K562 (cell line): Measurements from ENCODE around the gene SOBP. TPM values are rescaled to one million over a fixed set of nuclear protein-coding genes. Genes with fewer than 3 reads are reported as not detected.

Source experiments
- ATAC-seq: fragments of 200-7000 bp; cut with Tn5 transposase; 3 replicates; pipeline ENCODE4 v1.9.1; 2020; ENCODE audit warnings: moderate library complexity
- BruUV-seq: library from RNA; stranded (reverse); fragments of 400-500 nt; replicated peaks from 2 replicates; lab custom pipeline; 2021; lab: Mats Ljungman, UMichigan
- CTCF ChIA-PET: fragments of 300-600 bp; formaldehyde crosslinking; extraction: SDS; loops from one replicate; lab custom pipeline; 2021; ENCODE audit warnings: low intra/inter-chr PET ratio; lab: Yijun Ruan, JAX
- POLR2A ChIA-PET: fragments of 300-600, 350-650 bp; sonication (Branson Sonifier 250); formaldehyde crosslinking; extraction: SDS; loops from one replicate; lab custom pipeline; 2021; ENCODE audit warnings: antibody characterized with exemption, inconsistent platforms; lab: Yijun Ruan, JAX
- DNase-seq, 4 experiments: peaks; one replicate each; pipeline versions ENCODE4 v3.0.0 to v3.0.0-alpha.2; 2011 to 2018; ENCODE audit warnings: low spot score in 3 of 4, mixed read lengths in 3 of 4; ENCODE audit errors: extremely low read depth in 1 of 4
- FAIRE-seq: peaks from 2 replicates; lab custom pipeline; 2011; peaks lifted over from hg19 to GRCh38; lab: Jason Lieb, UNC
- H2AFZ ChIP-seq: 2 replicates; pipeline ENCODE4 v1.6.0; 2011; ENCODE audit warnings: low read depth, low read length, control low read depth, inconsistent platforms
- H3K27ac ChIP-seq: fragments of 200-600 bp; 3 replicates; pipeline ENCODE4 v1.8.0; 2011; ENCODE audit warnings: low read depth, mild to moderate bottlenecking, control low read depth, inconsistent platforms, low read length, moderate library complexity, mixed read lengths; ENCODE audit errors: extremely low read depth
- H3K27me3 ChIP-seq, 2 experiments: fragments of 300-600 bp in 1 of 2; 2 replicates in 1 of 2; 3 replicates in 1 of 2; pipeline versions ENCODE4 v1.6.0 to v1.8.0; 2011; ENCODE audit warnings: inconsistent platforms in 2 of 2, low read length in 2 of 2, mild to moderate bottlenecking in 1 of 2, mixed read lengths in 1 of 2, moderate library complexity in 1 of 2; ENCODE audit not compliant: control insufficient read depth in 2 of 2, insufficient read depth in 2 of 2
- H3K36me3 ChIP-seq: fragments of 300-600 bp; 3 replicates; pipeline ENCODE4 v1.8.0; 2011; ENCODE audit warnings: mild to moderate bottlenecking, low read length, inconsistent platforms; ENCODE audit not compliant: control insufficient read depth, insufficient read depth
- H3K4me1 ChIP-seq, 2 experiments: fragments of 200-600 bp in 1 of 2; replicated peaks in 1 of 2; 2 replicates in 1 of 2; 3 replicates in 1 of 2; pipeline versions ENCODE4 v1.5.1 to v1.8.0; 2011; ENCODE audit warnings: inconsistent platforms in 2 of 2, low read length in 2 of 2, mild to moderate bottlenecking in 1 of 2, mixed read lengths in 1 of 2, moderate library complexity in 1 of 2; ENCODE audit not compliant: control insufficient read depth in 2 of 2, insufficient read depth in 2 of 2
- H3K4me2 ChIP-seq: 2 replicates; pipeline ENCODE4 v1.6.1; 2011; ENCODE audit warnings: low read length, control low read depth, inconsistent platforms, mixed read lengths; ENCODE audit not compliant: insufficient read depth
- H3K4me3 ChIP-seq: fragments of 200-600 bp; sonication (generic), shearing (Covaris generic); 2 replicates; pipeline ENCODE4 v1.5.1; 2016; ENCODE audit warnings: control low read depth, inconsistent platforms
- H3K79me2 ChIP-seq: fragments of 200-600 bp; 3 replicates; pipeline ENCODE4 v1.8.0; 2011; ENCODE audit warnings: low read length, inconsistent platforms; ENCODE audit not compliant: control insufficient read depth, insufficient read depth
- H3K9ac ChIP-seq, 2 experiments: 2 replicates each; pipeline versions ENCODE4 v1.6.0 to v1.6.1; 2011; ENCODE audit warnings: low read depth in 2 of 2, low read length in 2 of 2, control low read depth in 1 of 2, inconsistent platforms in 1 of 2, mild to moderate bottlenecking in 1 of 2, mixed read lengths in 1 of 2; ENCODE audit not compliant: insufficient read depth in 1 of 2
- H3K9me1 ChIP-seq: one replicate; pipeline ENCODE4 v1.6.0; 2011; ENCODE audit warnings: inconsistent platforms, mild to moderate bottlenecking, low read length, moderate library complexity; ENCODE audit not compliant: control insufficient read depth, insufficient read depth
- H3K9me3 ChIP-seq: replicated peaks from 2 replicates; pipeline ENCODE4 v1.5.1; 2011; ENCODE audit warnings: low read depth, low read length, inconsistent platforms; ENCODE audit not compliant: control insufficient read depth, insufficient read depth
- H4K20me1 ChIP-seq: replicated peaks from 2 replicates; pipeline ENCODE4 v1.6.1; 2011; ENCODE audit warnings: low read length, inconsistent platforms, mixed read lengths; ENCODE audit not compliant: control insufficient read depth, insufficient read depth
- ASH1L ChIP-seq: fragments of 450-650 bp; IDR thresholded peaks from 2 replicates; pipeline ENCODE4 v1.6.1; 2018; ENCODE audit warnings: borderline replicate concordance, mild to moderate bottlenecking, low read depth; ENCODE audit not compliant: partially characterized antibody
- JUNB ChIP-seq: fragments of 450-650 bp; formaldehyde crosslinking; conservative IDR thresholded peaks from 2 replicates; pipeline ENCODE4 v1.4.0; 2020; ENCODE audit warnings: mild to moderate bottlenecking
- NR4A1 ChIP-seq, 2 experiments: fragments of 250-450 bp in 1 of 2; fragments of 450-650 bp in 1 of 2; sonication (Bioruptor Pico) in 1 of 2; IDR thresholded peaks; 2 replicates each; pipeline versions ENCODE4 v1.4.0 to v1.6.1; 2016 to 2020; ENCODE audit warnings: mild to moderate bottlenecking in 2 of 2, missing compliant biosample characterization in 1 of 2, missing genetic modification characterization in 1 of 2, moderate library complexity in 1 of 2
- SMARCA4 ChIP-seq: fragments of 450-650 bp; IDR thresholded peaks from 2 replicates; pipeline ENCODE4 v1.6.1; 2016
- SREBF1 ChIP-seq: fragments of 150-350 bp; IDR thresholded peaks from 2 replicates; pipeline ENCODE4 v1.6.1; 2014; ENCODE audit warnings: antibody characterized with exemption, low read depth, low read length, borderline replicate concordance
- SRF ChIP-seq, 2 experiments: fragments of 250-450, 450-650 bp in 1 of 2; sonication (Bioruptor Pico) in 1 of 2; sonication (generic) in 1 of 2; formaldehyde crosslinking; IDR thresholded peaks; 2 replicates each; pipeline versions ENCODE4 v1.5.0 to v1.5.1; 2020 to 2022; ENCODE audit warnings: mild to moderate bottlenecking in 1 of 2, missing genetic modification reagents in 1 of 2
- TBL1XR1 ChIP-seq, 2 experiments: IDR thresholded peaks; 2 replicates each; pipeline ENCODE4 v1.6.1; 2012; ENCODE audit warnings: improper control_type of control experiment in 2 of 2, low read length in 2 of 2, mild to moderate bottlenecking in 1 of 2
- ZNF561 ChIP-seq: fragments of 450-650 bp; formaldehyde crosslinking; conservative IDR thresholded peaks from 2 replicates; pipeline ENCODE4 v1.4.0; 2020; ENCODE audit warnings: mild to moderate bottlenecking, moderate library complexity
- ZNF79 ChIP-seq: fragments of 250-450 bp; sonication (Bioruptor Pico); IDR thresholded peaks from 2 replicates; pipeline ENCODE4 v1.4.0; 2020; ENCODE audit warnings: low read depth, mild to moderate bottlenecking, moderate library complexity
- ZSCAN29 ChIP-seq: fragments of 450-650 bp; IDR thresholded peaks from 2 replicates; pipeline ENCODE4 v1.6.1; 2017
- WGBS: fragments of 100-300 bp; shearing (Covaris generic); methylation state at CpG from one replicate; pipeline ENCODE4 v1.1.6; 2016; ENCODE audit warnings: low coverage, mixed read lengths; ENCODE audit not compliant: insufficient coverage; ENCODE audit errors: missing lambda C conversion rate; 5-methylcytosine and 5-hydroxymethylcytosine counted together
- in situ Hi-C: fragments of 300-500 bp; cut with MboI; formaldehyde crosslinking; loops from 4 replicates; pipeline ENCODE4 v1.15.0; 2018; ENCODE audit warnings: inconsistent platforms, mixed read lengths
- intact Hi-C: fragments of 100-400 bp; cut with micrococcal nuclease; formaldehyde crosslinking; loops from 2 replicates; pipeline ENCODE4 v1.14.2; 2022
- polyA plus RNA-seq, 8 experiments: library from polyadenylated mRNA; depleted of rRNA in 4 of 8; stranded (reverse) in 5 of 8; unstranded in 3 of 8; fragments of >200 nt; fragmentation: Nextera tagmentation in 2 of 8; fragmentation: Illumina TruSeq in 1 of 8; extraction: Ambion mirVana in 2 of 8; extraction: Trizol in 1 of 8; gene quantifications; 2 replicates each; pipeline versions ENCODE4 v1.2.1 to v1.2.3, GENCODE V29; 2011 to 2014; ENCODE audit warnings: inconsistent platforms in 1 of 8, missing spikeins in 1 of 8
- total RNA-seq, 7 experiments: library from RNA; depleted of rRNA in 6 of 7; stranded (reverse); fragments of >200 nt in 6 of 7; fragmentation: Illumina TruSeq in 2 of 7; extraction: Trizol in 2 of 7; gene quantifications; 2 replicates each; pipeline versions ENCODE4 v1.2.1 to v1.2.3, GENCODE V29; 2011 to 2021; ENCODE audit warnings: low replicate concordance in 1 of 7
- TF ChIP-seq, protein P1 (sequence below), 2 experiments: IDR thresholded peaks; 2 replicates each; pipeline ENCODE4 v1.6.1; 2011; ENCODE audit warnings: borderline replicate concordance in 1 of 2, control low read depth in 1 of 2, low read depth in 1 of 2, low read length in 1 of 2, mild to moderate bottlenecking in 1 of 2, mixed read lengths in 1 of 2, moderate library complexity in 1 of 2; ENCODE audit not compliant: insufficient read depth in 1 of 2, insufficient read length in 1 of 2, poor library complexity in 1 of 2, severe bottlenecking in 1 of 2; ENCODE audit errors: extremely low read depth in 1 of 2
- TF ChIP-seq, protein P2 (sequence below): sonication (generic); formaldehyde crosslinking; IDR thresholded peaks from 2 replicates; pipeline ENCODE4 v1.8.1; 2022; ENCODE audit warnings: missing genetic modification reagents
- TF ChIP-seq, protein P3 (sequence below): fragments of 250-450 bp; sonication (Bioruptor Pico); IDR thresholded peaks from 2 replicates; pipeline ENCODE4 v1.8.0; 2021; ENCODE audit warnings: moderate library complexity, mild to moderate bottlenecking, inconsistent platforms
- TF ChIP-seq, protein P4 (sequence below): sonication (generic); IDR thresholded peaks from 2 replicates; pipeline ENCODE4 v1.6.1; 2016

SOBP gene
- total and polyA plus RNA-seq, 9 of the 15 experiments (the other 6 are each of a cell fraction or from before 2014, with no cell fraction given), result 0.16 TPM; not detected in 8

DNA sequence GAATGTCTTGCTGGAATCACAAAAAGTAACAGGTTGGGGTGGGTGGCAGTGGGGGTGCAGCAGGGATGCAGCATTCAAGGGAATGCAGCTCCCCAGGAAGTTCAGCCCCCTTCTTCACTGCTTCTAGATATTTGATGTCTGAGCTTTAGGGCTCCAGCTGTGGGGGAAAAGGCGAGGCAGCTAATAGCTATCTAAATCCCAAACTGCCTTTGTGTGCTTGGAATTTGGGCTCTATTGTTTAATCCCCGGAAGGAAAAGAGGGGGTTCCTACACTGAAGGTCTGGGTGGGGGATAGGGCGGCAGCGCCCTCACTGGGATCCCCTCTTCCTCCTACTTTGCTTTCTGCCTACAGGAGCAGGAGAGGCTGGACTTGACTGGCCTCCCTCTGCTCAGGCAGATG is 116.5 kb downstream of the SOBP start:
- TF ChIP-seq, protein P1, sequence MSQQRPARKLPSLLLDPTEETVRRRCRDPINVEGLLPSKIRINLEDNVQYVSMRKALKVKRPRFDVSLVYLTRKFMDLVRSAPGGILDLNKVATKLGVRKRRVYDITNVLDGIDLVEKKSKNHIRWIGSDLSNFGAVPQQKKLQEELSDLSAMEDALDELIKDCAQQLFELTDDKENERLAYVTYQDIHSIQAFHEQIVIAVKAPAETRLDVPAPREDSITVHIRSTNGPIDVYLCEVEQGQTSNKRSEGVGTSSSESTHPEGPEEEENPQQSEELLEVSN (IDR thresholded peaks at IDR 0.05; ENCODE audit: borderline replicate concordance in 1 of 2, extremely low read depth in 1 of 2, insufficient read depth in 1 of 2, insufficient read length in 1 of 2, low read depth in 1 of 2, low read length in 1 of 2, poor library complexity in 1 of 2, severe bottlenecking in 1 of 2), result no peak
- no peak for TF ChIP-seq ZNF561 (CRISPR knock-in tag)
- no peak for TF ChIP-seq SRF (CRISPR knock-in tag; IDR thresholded peaks at IDR 0.05)
- no peak for TF ChIP-seq SMARCA4
- TF ChIP-seq, protein P2, sequence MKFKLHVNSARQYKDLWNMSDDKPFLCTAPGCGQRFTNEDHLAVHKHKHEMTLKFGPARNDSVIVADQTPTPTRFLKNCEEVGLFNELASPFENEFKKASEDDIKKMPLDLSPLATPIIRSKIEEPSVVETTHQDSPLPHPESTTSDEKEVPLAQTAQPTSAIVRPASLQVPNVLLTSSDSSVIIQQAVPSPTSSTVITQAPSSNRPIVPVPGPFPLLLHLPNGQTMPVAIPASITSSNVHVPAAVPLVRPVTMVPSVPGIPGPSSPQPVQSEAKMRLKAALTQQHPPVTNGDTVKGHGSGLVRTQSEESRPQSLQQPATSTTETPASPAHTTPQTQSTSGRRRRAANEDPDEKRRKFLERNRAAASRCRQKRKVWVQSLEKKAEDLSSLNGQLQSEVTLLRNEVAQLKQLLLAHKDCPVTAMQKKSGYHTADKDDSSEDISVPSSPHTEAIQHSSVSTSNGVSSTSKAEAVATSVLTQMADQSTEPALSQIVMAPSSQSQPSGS, result no peak
- TF ChIP-seq, protein P3, sequence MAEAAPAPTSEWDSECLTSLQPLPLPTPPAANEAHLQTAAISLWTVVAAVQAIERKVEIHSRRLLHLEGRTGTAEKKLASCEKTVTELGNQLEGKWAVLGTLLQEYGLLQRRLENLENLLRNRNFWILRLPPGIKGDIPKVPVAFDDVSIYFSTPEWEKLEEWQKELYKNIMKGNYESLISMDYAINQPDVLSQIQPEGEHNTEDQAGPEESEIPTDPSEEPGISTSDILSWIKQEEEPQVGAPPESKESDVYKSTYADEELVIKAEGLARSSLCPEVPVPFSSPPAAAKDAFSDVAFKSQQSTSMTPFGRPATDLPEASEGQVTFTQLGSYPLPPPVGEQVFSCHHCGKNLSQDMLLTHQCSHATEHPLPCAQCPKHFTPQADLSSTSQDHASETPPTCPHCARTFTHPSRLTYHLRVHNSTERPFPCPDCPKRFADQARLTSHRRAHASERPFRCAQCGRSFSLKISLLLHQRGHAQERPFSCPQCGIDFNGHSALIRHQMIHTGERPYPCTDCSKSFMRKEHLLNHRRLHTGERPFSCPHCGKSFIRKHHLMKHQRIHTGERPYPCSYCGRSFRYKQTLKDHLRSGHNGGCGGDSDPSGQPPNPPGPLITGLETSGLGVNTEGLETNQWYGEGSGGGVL (CRISPR knock-in tag), result no peak
- TF ChIP-seq ZNF79 (CRISPR knock-in tag), result no peak
- no peak for TF ChIP-seq SREBF1
- no peak for TF ChIP-seq JUNB (CRISPR knock-in tag)
- TF ChIP-seq ZSCAN29, result no peak
- no peak for TF ChIP-seq NR4A1 (CRISPR knock-in tag; IDR thresholded peaks at IDR 0.05)
- TF ChIP-seq NR4A1 (tag; IDR thresholded peaks at IDR 0.05), result no peak
- no peak for TF ChIP-seq ASH1L
- no peak for TF ChIP-seq TBL1XR1 (IDR thresholded peaks at IDR 0.05; ENCODE audit: low read length in 2 of 2)
- TF ChIP-seq, protein P4, sequence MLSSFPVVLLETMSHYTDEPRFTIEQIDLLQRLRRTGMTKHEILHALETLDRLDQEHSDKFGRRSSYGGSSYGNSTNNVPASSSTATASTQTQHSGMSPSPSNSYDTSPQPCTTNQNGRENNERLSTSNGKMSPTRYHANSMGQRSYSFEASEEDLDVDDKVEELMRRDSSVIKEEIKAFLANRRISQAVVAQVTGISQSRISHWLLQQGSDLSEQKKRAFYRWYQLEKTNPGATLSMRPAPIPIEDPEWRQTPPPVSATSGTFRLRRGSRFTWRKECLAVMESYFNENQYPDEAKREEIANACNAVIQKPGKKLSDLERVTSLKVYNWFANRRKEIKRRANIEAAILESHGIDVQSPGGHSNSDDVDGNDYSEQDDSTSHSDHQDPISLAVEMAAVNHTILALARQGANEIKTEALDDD, result no peak
- Histone ChIP-seq H3K4me1 (no peaks in the 10 kb centered on the region), H3K9me1 (no peaks in the 10 kb centered on the region), H3K4me3 (no peak overlapping the region), H3K79me2 (no peaks in the 10 kb centered on the region), H3K9ac (no peak overlapping the region), H4K20me1 (no peaks in the 10 kb centered on the region), H3K9me3 (no peaks in the 10 kb centered on the region), H2AFZ (no peak overlapping the region), H3K4me2 (no peak overlapping the region), H3K36me3 (no peaks in the 10 kb centered on the region), H3K27ac (no peak overlapping the region), H3K27me3 (peaks cover 6 to 29% of the 10 kb centered on the region in 2 experiments)
- CTCF ChIA-PET, result no interaction called here
- FAIRE-seq (no peak), ATAC-seq (no peak), DNase-seq (no peak)
- in situ Hi-C loops, result no loop called here
- POLR2A ChIA-PET, result interaction anchor here (1.4 kb wide), 1 partner anchor 11 kb away, joined by 5 read pairs; no protein-coding TSS in a partner anchor
- intact Hi-C loops, result no loop called here
- no TSS peak for BruUV-seq
- 0% methylated on average over 3 of the region's 4 CpGs for WGBS
